HG03045 (cell line): Measurements from ENCODE around the gene ELOVL3.

ENCODE experiments used
- ATAC-seq: cut with Tn5 transposase; IDR thresholded peaks from one replicate; pipeline ENCODE4 v1.9.1; 2021; ENCODE audit warnings: mild to moderate bottlenecking, moderate library complexity; ENCODE audit not compliant: unreplicated experiment

ELOVL3 gene

DNA sequence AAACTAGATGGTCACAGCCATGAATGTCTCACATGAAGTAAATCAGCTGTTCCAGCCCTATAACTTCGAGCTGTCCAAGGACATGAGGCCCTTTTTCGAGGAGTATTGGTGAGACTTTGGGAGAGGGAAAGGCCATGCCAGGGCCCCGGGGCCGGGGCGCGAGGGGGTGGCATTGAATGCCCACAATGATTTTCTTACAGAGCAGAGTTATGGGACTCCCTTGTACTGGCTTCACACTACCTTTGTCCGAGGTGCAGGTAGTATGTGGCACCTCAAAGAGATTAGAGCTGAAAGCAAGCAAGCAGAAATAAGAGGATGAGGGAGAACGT lies 407 bp downstream of the ELOVL3 start:
- ATAC-seq, result no peak

DNA sequence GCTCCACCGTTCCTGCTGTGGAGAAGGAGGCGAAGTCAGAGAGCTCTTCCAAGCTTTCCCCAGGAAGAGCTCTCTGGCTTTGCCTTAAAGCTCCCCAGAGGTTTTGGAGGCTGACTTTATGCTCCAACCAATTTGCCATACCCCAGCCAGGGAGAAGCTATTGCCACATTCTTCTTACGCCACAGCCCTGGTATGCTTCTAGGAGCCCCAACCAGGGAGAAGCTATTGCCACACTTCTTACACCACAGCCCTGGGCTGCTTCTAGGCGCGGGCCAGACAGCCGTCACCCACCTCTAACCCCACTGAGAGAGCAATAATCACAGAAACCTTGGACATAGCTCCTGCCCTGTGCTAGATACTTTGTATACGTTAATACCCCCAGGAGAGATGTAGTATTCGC lies 951 bp downstream of the ELOVL3 start:
- no peak for ATAC-seq

DNA sequence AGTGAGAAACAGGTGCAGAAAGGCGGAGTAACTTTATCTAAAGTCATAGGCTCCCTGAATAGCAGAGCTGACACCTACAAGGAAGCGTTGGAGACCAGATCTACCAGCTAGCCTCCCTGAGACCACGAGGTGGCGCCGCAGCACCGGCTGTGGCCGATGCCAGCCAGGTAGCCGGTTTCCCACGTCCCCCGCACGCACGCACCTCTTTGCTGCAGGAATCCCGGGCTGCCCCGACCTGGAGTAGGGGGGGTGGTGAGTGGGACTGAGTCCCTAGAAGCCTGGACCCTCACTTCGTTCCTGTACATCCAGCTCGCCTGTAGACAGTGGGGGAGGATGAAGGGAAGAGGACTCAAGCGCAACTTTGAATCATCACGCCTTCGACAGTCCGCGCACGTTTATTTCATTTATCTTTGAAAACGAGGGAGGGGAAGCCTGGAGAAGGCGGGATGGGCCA lies 3.7 kb downstream of the ELOVL3 start:
- ATAC-seq, result no peak

DNA sequence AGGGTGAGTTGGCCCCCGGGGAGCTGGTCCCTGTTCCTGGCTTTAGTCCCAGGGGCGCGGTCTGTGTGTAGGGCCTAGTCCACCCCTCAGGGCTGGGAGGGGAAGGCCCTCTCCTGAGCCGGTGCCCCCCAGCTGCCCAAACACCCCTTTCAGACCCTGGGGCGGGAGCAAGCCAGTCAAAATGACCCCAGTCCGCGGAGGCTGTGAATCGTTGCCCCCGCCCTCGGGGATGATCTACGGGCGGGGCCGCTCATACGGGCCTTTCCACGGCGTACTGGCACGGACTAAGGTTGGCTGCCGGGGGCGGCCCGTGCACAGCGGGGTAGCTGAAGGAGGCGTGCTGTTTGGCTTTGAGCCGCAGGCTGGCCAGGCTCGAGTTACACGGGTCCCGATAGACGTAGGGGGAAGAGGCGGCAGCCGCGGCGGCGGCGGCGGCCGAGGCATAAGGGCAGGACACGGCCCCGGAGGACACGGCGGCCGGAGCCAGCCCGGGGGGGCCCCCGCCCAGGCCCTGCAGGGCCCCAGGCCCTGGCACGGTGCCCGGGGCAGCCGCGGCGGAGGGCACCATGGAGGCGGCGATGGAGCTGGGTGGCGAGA lies 4.3 kb downstream of the ELOVL3 start:
- no peak for ATAC-seq

DNA sequence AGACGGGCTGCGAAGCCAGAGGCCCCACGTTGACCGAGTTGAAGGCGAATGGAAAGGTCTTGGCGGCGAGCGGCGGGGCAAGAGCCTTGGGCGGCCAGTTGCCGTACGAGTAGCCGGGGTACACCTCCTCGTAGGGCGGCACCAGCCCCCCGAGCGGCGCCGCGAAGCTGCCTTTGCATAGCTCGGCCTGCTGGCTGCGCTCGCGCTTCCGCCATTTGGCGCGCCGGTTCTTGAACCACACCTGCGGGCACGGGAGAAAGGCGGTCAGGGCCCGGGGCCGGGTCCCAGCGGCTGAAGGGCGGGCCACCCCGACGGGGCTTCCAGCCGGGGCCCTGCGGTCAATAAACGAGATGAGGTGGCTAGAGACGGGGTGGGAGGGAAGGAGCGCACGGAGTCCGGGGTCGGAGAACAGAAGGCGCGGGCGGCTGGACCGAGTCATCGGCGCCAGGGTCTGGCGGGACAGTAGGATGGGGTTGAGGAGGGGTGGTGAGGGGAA lies 4.8 kb downstream of the ELOVL3 start:
- ATAC-seq, result no peak

DNA sequence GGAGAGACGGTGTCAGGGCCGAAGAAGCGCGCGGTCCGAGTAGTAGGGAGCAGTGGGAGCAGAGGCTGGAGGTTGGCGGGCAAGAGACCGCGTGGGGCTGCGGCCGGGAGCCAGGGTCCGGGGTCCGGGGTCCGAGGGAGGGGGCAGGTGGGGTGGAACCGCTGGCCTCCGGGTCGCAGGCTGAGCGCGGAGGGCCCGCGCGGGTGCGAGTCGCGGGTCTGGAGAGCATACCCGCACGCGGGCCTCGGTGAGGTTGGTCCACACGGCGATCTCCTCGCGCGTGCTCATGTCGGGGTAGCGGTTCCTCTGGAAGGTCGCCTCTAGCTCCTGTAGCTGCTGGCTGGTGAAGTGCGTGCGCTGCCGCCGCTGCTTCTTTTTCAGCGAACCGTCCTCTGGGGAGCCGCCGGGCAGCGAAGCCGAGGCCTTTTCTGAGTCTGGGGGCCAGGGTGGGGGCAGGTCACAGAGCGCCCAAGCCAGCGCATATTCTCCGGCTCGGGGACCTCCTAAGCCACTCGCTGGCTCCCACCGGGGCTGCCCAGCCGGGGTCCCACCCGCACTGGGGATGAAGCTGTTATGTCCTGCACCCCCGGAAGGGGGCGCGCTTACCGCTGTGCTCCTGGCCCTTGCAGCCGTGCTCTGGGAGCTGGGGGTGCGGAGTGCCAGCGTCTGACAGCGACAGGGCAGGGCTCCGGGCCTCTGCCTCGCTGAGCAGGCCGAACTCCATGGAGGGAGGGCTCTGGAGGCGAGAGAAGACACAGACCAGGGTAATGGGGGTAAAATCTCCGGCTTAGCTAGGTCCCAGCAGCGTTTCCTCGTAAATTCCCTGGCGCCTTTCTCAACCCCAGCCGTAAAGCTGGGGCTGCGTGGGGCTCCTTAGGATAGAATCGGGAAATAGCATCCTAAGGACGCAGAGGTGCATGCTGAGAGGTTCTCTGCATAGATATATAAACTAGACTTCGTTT lies 5.5 kb downstream of the ELOVL3 start:
- no peak for ATAC-seq

DNA sequence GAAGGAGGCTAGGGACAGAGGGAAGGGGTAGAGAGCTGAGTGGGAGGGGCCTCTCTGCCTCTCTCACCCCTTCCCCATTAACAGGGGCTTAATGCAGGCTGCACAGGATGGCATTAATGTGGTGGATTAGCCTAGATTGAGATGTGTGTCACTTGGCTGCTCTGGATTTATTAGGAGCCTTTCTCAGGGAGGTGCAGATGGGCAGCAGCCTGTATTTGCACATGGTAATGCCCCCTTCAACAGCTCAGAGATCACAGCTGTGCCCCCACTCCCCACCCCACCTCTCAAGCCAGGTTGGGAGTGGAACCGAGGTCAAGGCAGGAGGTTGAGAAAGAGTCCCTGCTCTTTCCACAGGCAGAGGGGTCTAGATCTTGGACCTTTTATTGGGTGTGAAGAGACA lies 7.9 kb downstream of the ELOVL3 start:
- ATAC-seq, result no peak

DNA sequence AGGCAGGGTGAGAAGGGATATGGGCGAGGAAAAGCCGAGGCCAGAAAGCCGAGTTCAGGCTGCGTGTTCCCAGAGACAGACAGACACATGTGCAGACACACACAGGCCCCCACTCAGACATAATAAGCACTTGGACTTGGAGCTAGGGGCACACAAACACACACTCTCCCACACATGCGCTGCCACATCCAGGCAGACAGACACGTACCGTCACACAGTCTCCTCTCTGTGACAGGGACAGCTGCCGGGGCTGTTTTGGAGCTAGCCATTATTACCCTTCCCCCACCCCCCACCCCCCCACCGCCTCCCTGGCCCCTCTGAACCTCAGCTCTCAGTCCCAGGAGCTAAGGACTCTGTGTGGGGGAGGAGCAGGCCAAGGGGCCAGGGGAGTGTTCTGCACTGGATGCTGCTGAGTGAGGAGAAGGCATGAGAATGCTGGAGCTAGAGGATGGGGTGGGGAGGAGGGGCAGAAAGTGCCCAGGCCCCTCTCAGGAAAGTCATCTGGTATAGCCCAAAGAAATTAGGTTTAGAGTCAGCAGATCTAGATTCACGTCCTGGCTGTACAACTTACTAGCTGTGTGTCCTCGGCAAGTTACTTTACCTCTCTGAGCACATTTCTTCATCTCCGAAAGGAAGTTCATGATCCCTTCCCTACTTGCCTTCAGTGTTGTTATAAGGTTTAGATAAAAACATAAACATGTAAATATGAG lies 8.9 kb downstream of the ELOVL3 start:
- ATAC-seq, result no peak

DNA sequence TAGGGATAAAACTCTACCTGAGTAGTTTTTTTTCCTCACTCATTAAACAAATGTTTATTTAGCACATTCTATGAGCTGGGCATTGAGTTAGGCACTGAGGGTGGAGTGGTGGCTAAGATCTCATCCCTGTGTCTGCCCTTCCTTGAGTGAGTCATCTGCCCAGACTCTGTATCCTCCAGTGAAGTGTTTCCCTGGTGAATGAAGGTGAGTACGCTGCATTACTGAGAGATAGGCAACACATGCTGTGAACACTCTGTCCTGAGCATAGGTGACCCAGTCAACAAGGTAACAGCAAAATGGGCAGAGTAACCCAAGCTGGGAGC lies 9.5 kb downstream of the ELOVL3 start:
- no peak for ATAC-seq

DNA sequence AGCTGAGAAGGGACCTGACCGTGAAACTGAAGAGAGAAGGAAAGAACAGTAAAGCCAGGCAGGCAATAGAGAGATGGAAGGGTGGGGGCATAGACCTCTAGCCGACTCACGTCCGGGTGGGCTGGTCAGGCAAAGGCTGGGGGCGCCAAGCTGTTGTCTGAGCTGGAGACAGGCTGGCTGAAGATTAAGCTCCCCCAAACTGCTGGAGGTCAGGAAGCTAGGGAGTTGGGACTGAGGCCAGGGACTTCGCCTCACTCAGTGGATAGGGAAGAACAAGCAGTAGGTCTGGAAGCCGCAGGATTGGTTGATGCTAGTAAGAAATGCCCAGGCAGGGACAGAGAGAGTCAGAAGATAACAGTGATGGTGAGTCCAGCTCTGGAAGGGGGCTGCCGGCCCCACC lies 9.9 kb downstream of the ELOVL3 start:
- no peak for ATAC-seq

DNA sequence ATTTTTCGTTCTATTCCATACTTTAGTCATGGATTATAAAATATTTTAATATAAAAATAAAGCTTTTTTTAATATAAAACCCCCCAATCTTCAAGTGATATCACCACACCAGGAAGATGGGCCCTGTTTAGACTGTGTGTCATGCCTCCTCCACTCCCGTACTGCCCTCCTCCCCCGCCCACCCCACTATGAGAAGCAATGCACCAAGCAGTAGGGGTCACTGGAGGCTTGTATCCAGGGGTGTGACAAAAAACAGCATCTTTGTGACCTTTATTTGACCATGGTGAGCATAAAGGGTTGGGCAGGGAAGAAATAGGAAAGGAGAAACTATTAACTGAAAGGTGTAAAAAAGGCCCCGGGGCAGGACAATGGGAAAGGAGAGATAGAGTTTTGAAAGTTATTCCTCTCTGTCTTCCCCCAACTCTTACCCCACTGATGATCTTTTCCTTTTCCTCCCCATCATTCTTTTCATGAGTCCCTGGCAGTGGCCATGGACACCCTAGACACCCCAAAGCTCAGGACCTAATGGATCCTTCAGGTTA lies 11.7 kb downstream of the ELOVL3 start:
- no peak for ATAC-seq

DNA sequence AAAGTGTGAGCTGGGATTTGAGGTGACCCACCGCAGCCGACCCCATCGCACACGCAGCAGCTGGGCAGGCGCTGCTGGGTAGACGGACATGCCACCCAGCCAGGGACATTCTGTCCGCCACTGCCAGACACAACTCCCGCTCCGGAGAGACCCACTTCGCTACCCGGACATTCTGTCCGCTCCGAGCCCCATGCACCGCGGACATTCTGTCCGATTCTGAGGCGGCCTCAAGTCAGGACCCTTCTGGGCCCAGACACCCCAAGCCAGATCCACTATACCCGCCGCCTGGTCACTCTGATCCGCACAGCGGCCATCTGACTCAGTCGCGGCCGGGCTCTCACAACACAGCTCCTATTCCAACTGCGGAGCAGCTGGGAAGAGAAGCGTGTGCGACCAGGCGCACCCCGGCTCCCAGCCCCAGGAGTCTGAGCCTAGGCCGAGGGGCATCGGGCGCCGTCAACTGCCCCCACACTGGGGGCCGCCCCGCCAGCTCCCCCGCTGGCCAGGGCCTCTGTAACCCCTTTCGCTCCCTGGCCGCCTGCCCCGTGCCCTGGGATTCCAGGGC lies 14.4 kb downstream of the ELOVL3 start:
- ATAC-seq, result no peak

DNA sequence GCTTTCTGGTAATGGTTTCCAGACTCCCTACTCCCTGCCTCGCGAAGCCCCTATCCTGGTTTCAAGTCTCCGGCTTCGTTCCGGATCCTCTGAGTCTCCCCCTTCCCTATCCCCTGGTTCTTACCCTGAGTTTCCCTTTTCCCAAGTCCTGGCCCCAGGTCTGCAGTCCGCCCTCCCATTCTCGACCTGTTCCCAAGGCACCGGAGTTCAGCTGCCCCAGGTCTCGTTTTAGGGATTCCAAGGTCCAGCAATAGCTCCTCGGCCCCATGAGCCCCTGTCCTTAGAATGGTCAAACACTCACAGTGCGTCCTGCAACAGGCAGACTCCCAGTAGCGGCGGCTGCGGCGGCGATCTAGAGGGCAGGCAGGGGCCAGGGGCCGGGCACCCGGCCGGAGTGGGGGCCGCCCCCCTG lies 14.9 kb downstream of the ELOVL3 start:
- ATAC-seq, result no peak

DNA sequence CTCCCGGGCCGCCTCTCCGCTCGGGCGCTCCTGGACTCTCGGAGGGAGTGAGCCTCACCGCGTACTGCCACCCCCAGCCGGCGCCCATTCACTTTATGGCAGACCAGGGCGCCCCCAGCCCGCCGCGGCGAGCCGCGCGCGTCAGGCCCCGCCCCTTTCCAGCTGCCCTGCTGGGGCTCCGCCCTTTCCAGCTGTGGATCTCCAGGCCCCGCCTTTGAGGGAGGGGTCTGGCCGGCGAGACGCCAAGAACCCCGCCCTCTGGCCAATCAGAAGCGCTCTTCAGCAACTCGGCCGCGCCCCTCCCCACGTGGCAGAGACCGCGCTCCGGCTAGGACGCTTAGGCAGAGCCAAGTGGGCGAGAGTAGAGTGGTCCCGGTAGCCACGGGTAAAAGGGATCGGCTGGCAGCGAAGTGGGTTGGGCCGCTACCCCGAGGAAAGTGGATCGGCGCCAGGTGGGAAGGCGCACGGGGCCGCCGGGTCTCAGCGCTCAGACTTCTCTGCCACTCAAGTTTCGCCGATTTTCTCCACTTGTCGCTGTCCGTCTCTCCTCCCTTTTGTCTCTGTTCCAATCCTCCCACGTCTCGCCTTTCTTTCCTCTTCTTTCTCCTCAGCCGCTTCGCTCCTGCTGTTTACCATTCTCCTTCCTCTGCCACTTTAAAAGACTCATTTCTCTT lies 15.5 kb downstream of the ELOVL3 start, which contains the start of gene PITX3:
Gene PITX3 (minus strand): TSS at position 69 of the 674 bp plus-strand sequence. CDS start 9,432 bp downstream, outside the sequence.
- peak; percentile 48 for ATAC-seq

DNA sequence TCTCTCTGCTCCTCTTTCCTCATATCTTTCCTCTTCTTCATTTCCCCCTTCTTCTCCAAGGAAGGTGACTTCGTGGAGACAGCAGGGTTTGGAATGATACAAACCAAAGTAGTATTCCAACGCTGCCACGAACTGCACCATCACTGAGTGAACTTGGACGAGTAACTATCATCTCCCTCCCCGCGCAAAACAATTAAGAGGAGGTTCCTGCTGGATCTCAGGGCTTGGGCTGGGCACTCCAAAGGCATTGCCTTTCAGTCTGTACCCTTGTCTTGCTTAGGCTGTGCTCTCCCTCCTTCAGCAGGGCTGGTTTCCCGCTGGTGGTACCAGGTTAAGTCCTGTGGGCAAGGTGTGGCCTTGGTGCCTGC lies 16.0 kb downstream of the ELOVL3 start:
- ATAC-seq, result no peak

DNA sequence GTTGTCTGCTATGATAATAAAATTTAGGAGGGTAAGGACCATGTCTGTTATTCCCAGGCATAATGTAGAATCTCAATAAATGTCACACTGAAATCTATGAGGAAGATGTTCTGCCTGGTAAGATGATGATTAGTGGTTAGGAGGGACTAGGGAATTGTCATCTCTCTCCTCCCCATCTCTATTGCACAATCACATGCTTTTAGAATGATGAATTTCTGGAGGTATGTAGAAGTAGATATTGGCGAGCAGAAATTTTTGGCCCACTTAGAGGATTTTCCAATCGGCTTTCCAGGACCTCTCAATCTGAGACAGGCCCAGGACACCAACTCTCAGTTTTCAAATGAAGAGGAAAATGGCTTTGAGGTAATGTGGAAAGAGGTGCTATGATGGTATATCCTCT lies 17.2 kb downstream of the ELOVL3 start:
- no peak for ATAC-seq

DNA sequence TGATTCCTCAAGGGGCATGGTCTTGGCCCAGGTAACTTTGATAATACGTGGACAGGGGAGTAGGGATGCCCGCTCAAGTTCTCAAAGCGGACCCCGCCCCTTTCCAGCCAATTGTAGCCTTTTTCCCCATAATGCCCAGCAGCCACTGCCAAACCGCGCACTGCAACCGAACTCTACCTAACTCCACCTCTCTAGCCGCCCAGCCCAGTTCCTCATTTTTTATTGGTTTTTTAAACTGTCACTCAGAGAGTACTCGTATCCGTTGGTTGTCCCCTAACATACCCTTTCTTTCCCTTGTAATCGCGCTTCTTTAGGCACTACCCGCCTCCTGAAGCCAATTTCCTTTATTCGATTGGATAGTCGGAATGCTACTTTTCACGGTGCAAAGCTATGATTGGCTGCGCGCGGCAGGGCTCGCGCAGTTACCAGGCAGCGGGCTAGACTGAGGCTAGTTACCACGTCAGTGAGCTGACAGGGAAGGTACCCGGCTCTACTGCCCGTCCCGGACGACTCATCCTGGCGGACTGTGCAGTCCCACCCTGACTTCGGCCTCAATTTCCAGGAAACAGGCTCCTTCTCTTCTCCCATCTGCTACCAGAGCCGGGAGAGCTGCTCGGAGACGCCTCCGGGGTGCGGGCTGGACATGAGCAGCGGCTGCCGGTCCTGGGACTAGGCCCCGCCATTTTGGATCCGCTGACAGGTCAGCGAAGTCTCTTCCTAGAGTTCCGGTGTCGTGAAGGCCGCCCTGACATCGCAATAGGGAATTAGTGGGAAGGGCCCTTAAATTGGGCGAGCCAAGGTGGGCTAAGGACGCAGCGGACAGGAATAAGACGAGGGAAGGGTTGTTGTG lies 19.2 kb downstream of the ELOVL3 start, which contains the start of gene GBF1:
Gene GBF1 (plus strand): TSS at position 451 of the 850 bp plus-strand sequence. CDS start 13,407 bp downstream, outside the sequence.
- ATAC-seq, result peak; percentile 81

DNA sequence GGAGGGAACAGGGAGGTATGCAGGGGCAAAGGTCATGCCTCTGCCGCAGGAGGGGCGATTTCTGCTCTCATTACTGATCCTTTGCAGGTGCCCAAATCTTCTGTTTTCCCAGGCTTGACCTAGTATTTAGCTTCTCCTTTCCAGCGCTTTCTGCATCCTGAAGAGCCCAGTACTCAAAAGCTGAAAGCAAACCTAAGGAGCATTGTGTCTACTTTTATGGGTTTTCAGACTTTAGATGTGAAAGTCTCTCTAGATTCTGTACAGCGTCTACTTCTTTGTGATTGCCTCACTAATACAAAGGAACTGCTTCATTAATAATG lies 19.8 kb downstream of the ELOVL3 start:
- ATAC-seq, result no peak

DNA sequence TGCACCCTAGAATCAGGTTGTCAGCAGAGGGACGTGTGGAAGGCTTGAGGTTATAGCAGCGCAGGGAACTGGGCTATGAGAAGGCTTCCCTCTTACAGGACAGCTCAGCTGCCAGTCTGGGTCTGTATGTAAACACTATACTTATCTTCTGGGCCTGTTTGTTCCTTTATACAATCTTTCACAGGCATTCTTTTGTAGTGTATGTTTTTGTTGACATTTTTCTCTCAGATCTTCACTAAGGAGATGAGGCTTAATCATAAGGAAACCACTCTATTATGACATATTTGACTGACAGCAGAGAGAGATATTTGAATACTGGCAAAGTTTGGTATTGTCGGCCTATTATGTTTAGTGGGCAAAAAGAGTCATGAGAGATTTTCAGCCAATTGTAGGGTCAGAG lies 20.2 kb downstream of the ELOVL3 start:
- ATAC-seq, result no peak

DNA sequence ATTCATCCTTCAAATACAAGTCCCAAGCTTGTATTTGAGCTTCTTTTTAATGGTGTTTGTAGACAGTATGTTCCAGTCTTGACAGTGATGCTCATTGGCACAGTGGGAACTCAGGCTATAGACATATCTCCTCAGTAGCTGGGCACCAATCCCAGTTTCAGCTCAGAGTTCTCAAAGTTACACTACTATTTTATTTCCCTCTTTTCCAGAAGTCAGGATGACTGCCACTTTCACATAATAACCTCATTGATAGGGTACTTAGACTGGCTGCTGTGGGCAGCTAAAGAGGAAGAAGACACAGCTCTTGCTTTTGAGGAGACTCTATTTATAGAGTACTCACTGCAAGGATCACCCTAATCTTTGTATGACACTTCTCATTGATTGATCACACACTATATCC lies 21.6 kb downstream of the ELOVL3 start:
- ATAC-seq, result no peak
